T47D (cell line): ENCODE measurements around the gene CLDND1.
"Not testable (repeated sequence)": the region's sequence is repeated elsewhere in the genome, so short reads cannot be mapped to it uniquely, and the experiment has no call there.

Experiments
- DNase-seq, 2 experiments: peaks; one replicate each; pipeline versions ENCODE4 v3.0.0 to v3.0.0-alpha.2; 2011 to 2012; ENCODE audit warnings: low read depth in 1 of 2, low spot score in 1 of 2
- JUND ChIP-seq: IDR thresholded peaks from 2 replicates; pipeline ENCODE4 v1.6.1; 2012; ENCODE audit warnings: low read depth
- in situ Hi-C: cut with HindIII; loops from 2 replicates; pipeline ENCODE4 v1.10.0; 2016; ENCODE audit warnings: low sequenced_read_pairs, low pct_unique_long_range_greater_than_20kb

The CLDND1 gene

GRCh38 chr3:98522544-98523281, at the start of gene CLDND1:
Gene CLDND1 (minus strand): TSS chr3:98522902. CDS start chr3:98521424, 1,478 bp downstream.
- no peak for TF ChIP-seq JUND
- in situ Hi-C loops, result no loop called here
- DNase-seq, result peak; percentile 92 to 97

- no peak for DNase-seq
- in situ Hi-C loops, result no loop called here
- TF ChIP-seq JUND, result no peak
These were observed 45.7 kb upstream of the CLDND1 start for GRCh38 chr3:98568402-98568801.

GRCh38 chr3:98567666-98568270, 45.1 kb upstream of the CLDND1 start:
- DNase-seq, result no peak
- TF ChIP-seq JUND, result no peak
- in situ Hi-C loops, result no loop called here

DNA sequence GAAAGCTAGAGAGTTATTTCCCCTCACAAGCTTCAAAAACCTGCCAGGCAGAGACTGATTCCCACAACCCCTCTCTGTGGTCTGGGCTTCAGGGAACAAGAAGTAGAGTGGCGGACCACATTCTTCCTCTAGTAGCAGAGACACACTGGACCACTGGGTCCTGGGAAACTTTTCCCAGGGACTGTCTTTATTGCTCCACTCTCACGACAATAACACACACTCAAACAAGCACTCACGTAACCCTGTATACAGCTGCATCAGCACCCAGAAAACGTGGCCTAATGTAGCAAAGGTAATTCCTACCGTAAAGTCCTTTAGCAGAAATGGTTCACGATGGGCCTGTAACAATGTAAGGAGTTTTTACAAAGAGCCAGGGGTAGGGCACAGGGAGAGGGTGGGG, 43.1 kb upstream of the CLDND1 start:
- in situ Hi-C loops, result no loop called here
- no peak for TF ChIP-seq JUND
- no peak for DNase-seq

DNA sequence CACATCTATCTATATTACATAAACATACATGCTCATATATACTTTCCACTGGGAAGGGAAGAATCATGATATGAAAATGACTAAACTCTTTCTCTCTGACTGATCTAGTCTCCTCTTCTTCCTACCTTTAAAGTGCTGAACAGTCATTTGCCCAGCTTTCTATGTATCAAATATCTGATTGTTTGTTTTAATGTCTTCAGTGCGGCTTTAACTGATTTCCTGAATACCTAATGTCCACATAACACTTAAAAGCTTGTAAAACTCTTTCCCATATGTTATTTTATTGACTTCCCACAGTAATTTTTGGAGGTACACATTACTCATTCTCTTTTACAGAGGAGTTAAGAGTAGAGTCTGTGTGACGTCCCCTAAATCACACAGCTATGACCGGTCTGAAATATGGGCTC, 42.5 kb upstream of the CLDND1 start:
- TF ChIP-seq JUND, result no peak
- DNase-seq, result no peak
- in situ Hi-C loops, result no loop called here

GRCh38 chr3:98564282-98565005, 41.7 kb upstream of the CLDND1 start:
- no peak for TF ChIP-seq JUND
- DNase-seq, result no peak
- in situ Hi-C loops, result no loop called here

DNA sequence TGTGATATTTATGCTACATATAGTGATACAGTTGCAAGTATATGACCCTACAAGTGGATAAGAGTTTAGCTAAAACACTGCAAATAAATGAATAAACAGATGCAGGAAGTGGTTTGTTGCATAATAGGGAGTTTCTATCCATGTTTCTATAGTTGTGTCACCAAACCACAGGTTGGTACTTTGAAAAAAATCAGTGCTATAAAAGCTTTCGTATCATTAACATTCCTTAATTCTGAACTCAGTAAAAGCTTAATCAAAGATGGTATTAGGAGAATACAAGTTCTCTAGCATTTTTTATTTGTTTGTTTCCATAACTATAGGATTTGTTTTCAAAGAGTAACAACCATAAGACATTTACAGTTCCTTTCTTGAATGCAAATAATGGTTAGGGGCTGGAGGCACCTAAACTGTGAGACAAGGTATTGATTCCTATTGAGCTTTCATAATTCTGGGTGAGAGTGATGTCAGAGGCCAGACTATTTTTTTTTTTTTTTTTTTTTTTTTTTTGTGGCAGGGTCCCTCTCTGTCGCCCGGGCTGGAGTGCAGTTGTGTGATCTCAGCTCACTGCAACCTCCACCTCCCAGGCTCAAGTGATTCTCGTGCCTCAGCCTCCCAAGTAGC, 41.1 kb upstream of the CLDND1 start:
- no peak for TF ChIP-seq JUND
- DNase-seq, result no peak
- in situ Hi-C loops, result no loop called here

GRCh38 chr3:98561727-98562521, 39.2 kb upstream of the CLDND1 start:
- no peak for TF ChIP-seq JUND
- no peak for DNase-seq
- in situ Hi-C loops, result no loop called here

DNA sequence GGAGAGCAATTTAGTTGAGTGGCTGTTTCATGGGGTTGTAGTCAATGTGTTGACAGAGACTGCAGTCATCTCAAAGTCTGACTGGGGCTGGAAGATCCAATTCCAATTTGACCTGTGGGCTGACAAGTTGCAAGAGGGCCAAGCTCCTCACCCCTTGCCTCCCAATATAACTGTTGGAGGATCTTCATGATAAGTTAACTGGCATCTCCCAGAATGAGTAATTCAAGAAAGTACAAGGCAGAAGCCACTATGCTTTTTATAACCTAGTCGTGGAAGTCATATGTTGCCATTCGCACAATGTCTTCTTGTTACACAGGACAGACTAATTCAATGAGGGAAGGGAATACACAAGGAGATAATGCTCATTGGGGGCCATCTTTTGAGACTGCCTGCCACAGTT, 38.2 kb upstream of the CLDND1 start:
- in situ Hi-C loops, result no loop called here
- TF ChIP-seq JUND, result no peak
- DNase-seq, result no peak

DNA sequence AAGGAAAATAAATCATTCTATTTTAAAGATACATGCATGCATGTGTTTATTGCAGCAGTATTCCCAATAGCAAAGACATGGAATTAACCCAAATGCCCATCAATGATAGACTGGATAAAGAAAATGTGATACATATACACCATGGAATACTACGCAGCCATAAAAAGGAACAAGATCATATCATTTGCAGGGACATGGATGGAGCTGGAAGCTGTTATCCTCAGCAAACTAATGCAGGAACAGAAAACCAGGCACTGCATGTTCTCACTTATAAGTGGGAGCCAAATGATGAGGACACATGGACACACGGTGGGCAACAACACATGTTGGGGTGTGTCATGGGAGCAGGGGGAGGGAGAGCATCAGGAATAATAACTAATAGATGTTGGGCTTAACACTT, 37.1 kb upstream of the CLDND1 start:
- in situ Hi-C loops, DNase-seq: not testable (repeated sequence)

- in situ Hi-C loops, result no loop called here
- no peak for TF ChIP-seq JUND
- DNase-seq, result no peak
These were observed 35.6 kb upstream of the CLDND1 start for GRCh38 chr3:98558100-98558827.
